ENCODE measurements around the gene KIF26A. TPM values are rescaled to one million over a fixed set of nuclear protein-coding genes. Genes with fewer than 3 reads are reported as not detected.

Gene KIF26A
- total RNA-seq, 2 donors from 2014 or later = 1.1 to 1.6 TPM

DNA sequence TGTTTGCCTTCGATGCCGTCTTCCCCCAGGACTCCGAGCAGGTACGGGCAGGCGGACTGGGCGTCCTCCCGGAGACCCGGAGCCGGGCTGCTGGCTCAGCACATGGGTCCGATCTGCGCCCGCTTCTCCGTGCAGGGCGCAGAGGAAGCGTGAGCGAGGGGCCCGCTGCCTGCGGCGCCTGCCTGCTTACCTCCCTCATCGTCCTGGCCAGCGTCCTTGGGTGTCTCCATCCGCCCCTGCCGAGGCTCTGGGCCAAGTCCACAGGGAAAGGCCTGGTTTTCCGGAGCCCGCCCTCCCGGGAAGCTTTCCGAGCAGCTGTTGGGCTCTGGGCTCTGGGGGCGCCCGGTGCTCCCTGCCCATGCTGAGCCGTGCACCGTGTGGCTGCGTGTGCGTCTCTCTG lies 33.5 kb downstream of the KIF26A start:
- no peak overlapping the region for H3K4me3 Mint-ChIP-seq
- H3K4me1 Mint-ChIP-seq = no peaks in the 10 kb centered on the region
- H3K27ac Mint-ChIP-seq = no peak overlapping the region
- no peak for ATAC-seq (replicated peaks)
- H3K27me3 Mint-ChIP-seq = no peaks in the 10 kb centered on the region
- H3K36me3 Mint-ChIP-seq (ENCODE audit: low read depth) = no peaks in the 10 kb centered on the region
- H3K9me3 Mint-ChIP-seq = no peaks in the 10 kb centered on the region

DNA sequence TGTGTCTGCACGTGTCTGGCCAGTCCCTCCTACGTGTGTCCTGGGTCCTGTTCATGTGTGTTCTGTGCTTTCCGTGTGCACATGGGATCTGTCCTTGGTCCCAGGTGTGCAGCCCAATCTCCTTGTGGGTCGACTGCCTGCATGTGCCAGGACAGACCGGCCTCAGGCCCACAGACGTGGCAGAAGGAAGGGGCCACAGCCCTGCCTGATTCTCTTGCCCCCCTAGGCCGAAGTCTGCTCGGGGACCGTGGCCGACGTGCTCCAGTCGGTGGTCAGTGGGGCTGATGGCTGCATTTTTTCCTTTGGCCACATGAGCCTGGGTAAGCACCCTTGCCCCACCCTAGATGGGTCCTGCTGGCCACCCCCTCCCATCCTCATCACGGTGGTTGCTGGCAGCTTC lies 34.0 kb downstream of the KIF26A start:
- Mint-ChIP-seq H3K36me3 (ENCODE audit: low read depth) (no peaks in the 10 kb centered on the region), H3K9me3 (no peaks in the 10 kb centered on the region), H3K27ac (no peak overlapping the region), H3K27me3 (no peaks in the 10 kb centered on the region), H3K4me1 (no peaks in the 10 kb centered on the region), H3K4me3 (no peak overlapping the region)
- no peak for ATAC-seq (replicated peaks)

DNA sequence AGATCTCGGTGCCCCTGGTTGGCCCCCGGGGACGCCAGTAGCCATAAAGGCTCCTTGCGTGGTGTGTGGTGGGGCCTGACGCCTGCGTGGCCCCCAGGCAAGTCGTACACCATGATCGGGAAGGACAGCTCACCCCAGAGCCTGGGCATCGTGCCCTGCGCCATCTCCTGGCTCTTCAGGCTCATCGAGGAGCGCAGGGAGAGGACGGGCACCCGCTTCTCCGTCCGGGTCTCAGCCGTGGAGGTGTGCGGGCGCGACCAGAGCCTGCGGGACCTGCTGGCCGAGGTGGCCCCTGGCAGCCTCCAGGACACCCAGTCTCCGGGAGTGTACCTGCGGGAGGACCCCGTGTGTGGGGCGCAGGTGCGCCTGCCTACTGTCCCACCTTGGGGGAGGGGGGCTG lies 34.5 kb downstream of the KIF26A start:
- ATAC-seq (replicated peaks) = no peak
- no peaks in the 10 kb centered on the region for H3K36me3 Mint-ChIP-seq (ENCODE audit: low read depth)
- H3K27ac Mint-ChIP-seq = no peak overlapping the region
- H3K9me3 Mint-ChIP-seq = no peaks in the 10 kb centered on the region
- H3K27me3 Mint-ChIP-seq = no peaks in the 10 kb centered on the region
- no peak overlapping the region for H3K4me3 Mint-ChIP-seq
- H3K4me1 Mint-ChIP-seq = no peaks in the 10 kb centered on the region

DNA sequence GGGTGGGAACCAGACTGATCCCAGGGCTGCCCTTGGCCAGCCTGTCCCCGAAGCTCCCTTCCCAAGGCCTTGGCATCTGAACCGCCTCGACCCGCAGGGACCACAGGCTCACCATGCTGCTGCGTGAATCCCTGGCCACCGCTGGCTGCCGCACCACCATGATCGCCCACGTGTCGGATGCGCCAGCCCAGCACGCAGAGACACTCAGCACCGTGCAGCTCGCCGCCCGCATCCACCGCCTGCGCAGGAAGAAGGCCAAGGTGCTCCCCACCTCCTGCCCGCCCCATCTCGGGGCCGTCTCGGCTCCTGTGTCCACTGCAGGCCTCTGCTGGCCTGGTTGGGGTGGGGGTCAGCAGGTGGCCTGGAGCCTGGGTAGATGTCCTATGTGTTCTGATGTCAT lies 35.7 kb downstream of the KIF26A start:
- ATAC-seq (replicated peaks) = no peak
- H3K9me3 Mint-ChIP-seq = no peaks in the 10 kb centered on the region
- H3K4me1 Mint-ChIP-seq = no peaks in the 10 kb centered on the region
- H3K4me3 Mint-ChIP-seq = no peak overlapping the region
- H3K27me3 Mint-ChIP-seq = no peaks in the 10 kb centered on the region
- no peaks in the 10 kb centered on the region for H3K36me3 Mint-ChIP-seq (ENCODE audit: low read depth)
- H3K27ac Mint-ChIP-seq = no peak overlapping the region

DNA sequence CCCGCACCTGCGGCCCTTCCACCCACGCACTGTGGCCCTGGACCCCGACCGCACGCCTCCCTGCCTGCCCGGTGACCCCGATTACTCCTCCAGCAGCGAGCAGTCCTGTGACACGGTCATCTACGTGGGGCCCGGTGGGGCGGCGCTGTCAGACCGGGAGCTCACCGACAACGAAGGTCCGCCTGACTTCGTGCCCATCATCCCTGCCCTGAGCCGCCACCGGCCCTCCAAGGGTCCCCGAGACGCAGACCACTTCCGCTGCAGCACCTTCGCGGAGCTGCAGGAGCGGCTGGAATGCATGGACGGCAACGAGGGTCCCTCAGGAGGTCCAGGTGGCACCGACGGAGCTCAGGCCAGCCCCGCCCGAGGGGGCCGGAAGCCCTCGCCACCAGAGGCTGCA lies 36.7 kb downstream of the KIF26A start:
- H3K4me3 Mint-ChIP-seq = no peak overlapping the region
- H3K9me3 Mint-ChIP-seq = no peaks in the 10 kb centered on the region
- H3K27me3 Mint-ChIP-seq = no peaks in the 10 kb centered on the region
- H3K27ac Mint-ChIP-seq = no peak overlapping the region
- no peak for ATAC-seq (replicated peaks)
- no peaks in the 10 kb centered on the region for H3K4me1 Mint-ChIP-seq
- H3K36me3 Mint-ChIP-seq (ENCODE audit: low read depth) = no peaks in the 10 kb centered on the region

DNA sequence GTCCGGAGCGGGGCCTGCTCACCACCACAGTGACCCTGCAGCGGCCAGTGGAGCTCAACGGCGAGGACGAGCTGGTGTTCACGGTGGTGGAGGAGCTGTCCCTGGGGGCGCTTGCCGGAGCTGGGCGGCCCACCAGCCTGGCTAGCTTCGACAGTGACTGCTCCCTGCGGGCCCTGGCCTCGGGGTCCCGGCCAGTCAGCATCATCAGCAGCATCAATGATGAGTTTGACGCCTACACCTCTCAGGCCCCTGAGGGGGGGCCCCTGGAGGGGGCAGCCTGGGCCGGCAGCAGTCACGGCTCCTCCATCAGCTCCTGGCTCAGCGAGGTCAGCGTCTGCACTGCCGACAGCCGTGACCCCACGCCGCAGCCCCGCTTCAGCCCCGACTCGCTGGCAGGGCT lies 37.4 kb downstream of the KIF26A start:
- Mint-ChIP-seq H3K27ac (no peak overlapping the region), H3K4me3 (no peak overlapping the region), H3K36me3 (ENCODE audit: low read depth) (no peaks in the 10 kb centered on the region), H3K4me1 (no peaks in the 10 kb centered on the region), H3K27me3 (no peaks in the 10 kb centered on the region), H3K9me3 (no peaks in the 10 kb centered on the region)
- no peak for ATAC-seq (replicated peaks)

DNA sequence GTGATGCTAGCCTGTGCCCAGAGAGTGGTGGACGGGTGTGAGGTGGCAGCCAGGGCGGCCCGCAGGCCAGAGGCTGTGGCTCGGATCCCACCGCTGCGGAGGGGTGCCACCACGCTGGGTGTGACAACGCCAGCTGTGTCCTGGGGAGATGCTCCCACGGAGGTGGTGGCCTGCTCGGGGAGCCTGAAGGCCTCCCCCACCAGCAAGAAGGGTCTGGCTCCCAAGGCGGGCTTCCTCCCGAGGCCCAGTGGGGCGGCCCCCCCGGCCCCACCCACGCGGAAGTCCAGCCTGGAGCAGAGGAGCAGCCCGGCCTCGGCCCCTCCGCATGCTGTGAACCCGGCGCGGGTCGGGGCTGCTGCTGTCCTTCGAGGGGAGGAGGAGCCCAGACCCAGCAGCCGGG lies 38.2 kb downstream of the KIF26A start:
- Mint-ChIP-seq H3K27ac (no peak overlapping the region), H3K9me3 (no peaks in the 10 kb centered on the region), H3K4me1 (no peaks in the 10 kb centered on the region), H3K27me3 (no peaks in the 10 kb centered on the region), H3K36me3 (ENCODE audit: low read depth) (no peaks in the 10 kb centered on the region), H3K4me3 (no peak overlapping the region)
- ATAC-seq (replicated peaks) = no peak

DNA sequence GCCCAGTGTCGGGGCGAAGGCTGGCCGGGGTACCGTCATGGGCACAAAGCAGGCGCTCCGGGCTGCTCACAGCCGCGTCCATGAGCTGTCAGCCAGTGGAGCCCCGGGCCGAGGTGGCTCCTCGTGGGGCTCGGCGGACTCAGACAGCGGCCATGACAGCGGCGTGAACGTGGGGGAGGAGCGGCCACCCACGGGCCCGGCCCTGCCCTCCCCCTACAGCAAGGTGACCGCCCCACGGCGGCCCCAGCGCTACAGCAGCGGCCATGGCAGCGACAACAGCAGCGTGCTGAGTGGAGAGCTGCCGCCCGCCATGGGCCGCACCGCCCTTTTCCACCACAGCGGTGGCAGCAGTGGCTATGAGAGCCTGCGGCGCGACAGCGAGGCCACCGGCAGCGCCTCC lies 39.0 kb downstream of the KIF26A start:
- no peaks in the 10 kb centered on the region for H3K9me3 Mint-ChIP-seq
- H3K27ac Mint-ChIP-seq = no peak overlapping the region
- H3K36me3 Mint-ChIP-seq (ENCODE audit: low read depth) = no peaks in the 10 kb centered on the region
- H3K27me3 Mint-ChIP-seq = no peaks in the 10 kb centered on the region
- H3K4me3 Mint-ChIP-seq = no peak overlapping the region
- no peaks in the 10 kb centered on the region for H3K4me1 Mint-ChIP-seq
- no peak for ATAC-seq (replicated peaks)

DNA sequence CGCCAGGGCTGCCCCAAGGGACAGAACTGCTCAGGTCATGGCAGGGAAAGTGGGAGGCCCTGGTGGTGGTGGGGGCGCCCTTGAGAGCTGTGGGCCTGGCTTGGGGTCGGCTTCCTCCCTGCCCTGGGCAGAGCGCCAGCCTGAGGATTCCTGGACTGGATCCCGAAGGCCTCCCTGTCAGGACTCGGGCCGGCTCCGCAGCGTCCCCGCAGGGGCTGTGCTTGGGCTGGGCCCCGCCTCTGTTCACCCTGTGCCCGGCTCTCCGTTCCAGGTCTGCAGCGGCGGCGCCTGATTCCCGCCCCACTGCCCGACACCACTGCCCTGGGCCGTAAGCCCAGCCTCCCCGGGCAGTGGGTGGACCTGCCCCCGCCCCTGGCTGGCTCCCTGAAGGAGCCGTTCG lies 39.9 kb downstream of the KIF26A start:
- no peaks in the 10 kb centered on the region for H3K4me1 Mint-ChIP-seq
- no peaks in the 10 kb centered on the region for H3K9me3 Mint-ChIP-seq
- no peak overlapping the region for H3K27ac Mint-ChIP-seq
- H3K4me3 Mint-ChIP-seq = no peak overlapping the region
- no peak for ATAC-seq (replicated peaks)
- no peaks in the 10 kb centered on the region for H3K36me3 Mint-ChIP-seq (ENCODE audit: low read depth)
- H3K27me3 Mint-ChIP-seq = no peaks in the 10 kb centered on the region

DNA sequence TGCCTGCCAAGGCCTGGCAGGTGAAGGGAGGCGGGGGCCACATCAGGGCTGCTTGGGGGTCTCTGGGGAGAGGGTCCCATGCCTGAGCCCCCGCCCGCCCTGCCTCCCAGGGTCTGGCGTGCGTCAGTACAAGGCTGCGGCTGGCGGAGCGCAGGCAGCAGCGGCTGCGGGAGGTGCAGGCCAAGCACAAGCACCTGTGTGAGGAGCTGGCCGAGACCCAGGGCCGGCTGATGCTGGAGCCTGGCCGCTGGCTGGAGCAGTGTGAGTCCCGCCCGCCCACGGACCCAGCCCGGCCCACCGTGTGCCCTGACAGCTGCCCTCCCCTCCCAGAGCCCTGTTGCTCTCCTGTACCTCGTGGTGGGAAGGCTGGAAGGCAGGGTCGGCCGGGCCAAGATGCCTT lies 40.7 kb downstream of the KIF26A start:
- no peak for ATAC-seq (replicated peaks)
- H3K36me3 Mint-ChIP-seq (ENCODE audit: low read depth) = no peaks in the 10 kb centered on the region
- no peaks in the 10 kb centered on the region for H3K27me3 Mint-ChIP-seq
- H3K4me1 Mint-ChIP-seq = no peaks in the 10 kb centered on the region
- H3K9me3 Mint-ChIP-seq = no peaks in the 10 kb centered on the region
- H3K27ac Mint-ChIP-seq = no peak overlapping the region
- no peak overlapping the region for H3K4me3 Mint-ChIP-seq

DNA sequence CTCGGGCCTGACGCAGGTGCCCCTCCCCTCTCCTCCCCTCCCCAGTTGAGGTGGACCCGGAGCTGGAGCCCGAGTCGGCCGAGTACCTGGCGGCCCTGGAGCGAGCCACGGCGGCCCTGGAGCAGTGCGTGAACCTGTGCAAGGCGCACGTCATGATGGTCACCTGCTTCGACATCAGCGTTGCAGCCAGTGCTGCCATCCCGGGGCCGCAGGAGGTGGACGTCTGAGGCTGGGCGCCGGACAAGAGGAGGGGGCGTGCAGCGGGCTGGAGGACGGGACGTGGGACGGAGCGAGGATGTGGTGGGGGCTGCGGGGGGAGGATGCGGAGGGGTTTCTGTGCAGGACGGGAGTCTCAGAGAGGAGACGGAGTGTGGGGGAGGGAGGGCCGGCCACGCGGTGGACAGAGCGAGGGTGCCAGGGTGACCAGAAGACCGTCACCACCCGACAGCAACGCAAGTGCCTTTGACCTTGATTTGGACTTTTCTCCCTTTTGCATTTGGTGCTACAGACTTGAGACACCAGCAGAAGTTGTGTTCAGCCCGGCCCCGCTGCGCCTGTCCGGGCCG lies 41.3 kb downstream of the KIF26A start:
- H3K4me3 Mint-ChIP-seq = no peak overlapping the region
- no peak overlapping the region for H3K27ac Mint-ChIP-seq
- no peak for ATAC-seq (replicated peaks)
- no peaks in the 10 kb centered on the region for H3K4me1 Mint-ChIP-seq
- H3K9me3 Mint-ChIP-seq = no peaks in the 10 kb centered on the region
- H3K36me3 Mint-ChIP-seq (ENCODE audit: low read depth) = no peaks in the 10 kb centered on the region
- H3K27me3 Mint-ChIP-seq = no peaks in the 10 kb centered on the region

DNA sequence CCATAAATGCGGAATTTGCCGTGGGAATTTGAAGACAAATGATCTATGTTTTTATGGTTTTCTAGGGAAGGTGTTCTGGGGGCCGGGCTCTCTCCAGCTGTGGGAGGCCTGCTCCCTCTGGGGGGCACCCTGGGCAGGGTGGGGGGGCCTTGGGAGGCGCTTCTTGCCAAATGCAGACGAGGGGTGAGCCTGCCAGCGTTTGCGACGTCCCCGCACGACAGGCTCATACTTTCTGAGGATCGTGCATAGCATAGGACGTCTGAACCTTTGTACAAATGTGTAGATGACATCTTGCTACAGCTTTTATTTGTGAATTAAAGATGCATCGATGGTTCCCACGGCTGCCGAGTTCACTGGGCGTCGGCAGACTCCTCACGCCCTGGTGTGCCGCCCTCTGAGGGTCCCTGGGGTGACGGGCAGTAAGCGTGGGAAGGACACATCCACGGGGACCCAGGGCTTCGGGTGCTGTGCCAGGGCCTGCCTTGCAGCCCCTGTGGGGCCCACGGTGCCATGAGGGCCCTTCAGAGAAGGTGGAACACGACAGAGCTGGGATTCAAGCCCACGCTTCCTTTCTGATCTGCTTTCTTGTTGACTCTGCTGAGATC lies 42.3 kb downstream of the KIF26A start:
- H3K27ac Mint-ChIP-seq = no peak overlapping the region
- no peak overlapping the region for H3K4me3 Mint-ChIP-seq
- H3K27me3 Mint-ChIP-seq = no peaks in the 10 kb centered on the region
- ATAC-seq (replicated peaks) = no peak
- no peaks in the 10 kb centered on the region for H3K9me3 Mint-ChIP-seq
- H3K4me1 Mint-ChIP-seq = no peaks in the 10 kb centered on the region
- H3K36me3 Mint-ChIP-seq (ENCODE audit: low read depth) = no peaks in the 10 kb centered on the region

DNA sequence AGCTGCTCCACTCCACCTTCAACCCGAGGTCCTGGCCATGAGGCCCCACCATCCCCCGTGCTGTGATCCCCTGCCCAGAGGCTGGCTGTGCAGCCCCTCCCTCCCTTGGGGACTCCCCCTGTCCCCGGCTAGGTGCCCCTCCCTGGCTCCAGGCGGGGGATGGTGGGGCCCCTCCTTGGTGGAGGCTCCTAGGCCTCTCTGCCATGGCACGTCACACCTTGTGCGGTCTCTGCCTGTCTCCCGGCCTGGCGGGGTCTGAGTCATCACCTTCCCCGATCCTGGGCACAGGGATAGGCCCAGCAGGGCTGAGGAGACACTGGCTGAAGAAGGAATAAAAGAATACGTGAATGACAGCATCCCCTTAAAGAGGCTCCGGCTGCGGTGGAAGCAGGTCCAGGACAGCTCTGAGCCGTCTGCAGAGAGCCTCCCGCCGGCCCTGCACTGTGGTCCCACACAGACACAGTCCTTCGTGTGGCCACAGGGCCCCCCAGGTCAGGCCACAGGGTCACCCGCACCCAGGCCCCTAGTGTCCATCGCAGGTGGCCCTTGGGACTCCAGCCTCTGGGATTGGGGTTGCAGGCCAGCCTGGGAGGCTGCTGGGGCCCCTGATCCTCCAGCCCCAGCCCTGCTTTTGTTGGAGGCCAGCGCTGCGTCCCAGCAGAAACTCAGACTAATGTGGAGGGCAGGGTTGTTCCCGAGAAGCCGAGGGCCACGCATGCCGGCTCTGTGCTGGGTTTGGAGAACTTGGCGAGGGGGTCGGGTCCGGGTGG lies 43.6 kb downstream of the KIF26A start:
- no peaks in the 10 kb centered on the region for H3K36me3 Mint-ChIP-seq (ENCODE audit: low read depth)
- no peak for ATAC-seq (replicated peaks)
- H3K27me3 Mint-ChIP-seq = no peaks in the 10 kb centered on the region
- H3K4me3 Mint-ChIP-seq = no peak overlapping the region
- no peak overlapping the region for H3K27ac Mint-ChIP-seq
- H3K4me1 Mint-ChIP-seq = no peaks in the 10 kb centered on the region
- H3K9me3 Mint-ChIP-seq = no peaks in the 10 kb centered on the region

DNA sequence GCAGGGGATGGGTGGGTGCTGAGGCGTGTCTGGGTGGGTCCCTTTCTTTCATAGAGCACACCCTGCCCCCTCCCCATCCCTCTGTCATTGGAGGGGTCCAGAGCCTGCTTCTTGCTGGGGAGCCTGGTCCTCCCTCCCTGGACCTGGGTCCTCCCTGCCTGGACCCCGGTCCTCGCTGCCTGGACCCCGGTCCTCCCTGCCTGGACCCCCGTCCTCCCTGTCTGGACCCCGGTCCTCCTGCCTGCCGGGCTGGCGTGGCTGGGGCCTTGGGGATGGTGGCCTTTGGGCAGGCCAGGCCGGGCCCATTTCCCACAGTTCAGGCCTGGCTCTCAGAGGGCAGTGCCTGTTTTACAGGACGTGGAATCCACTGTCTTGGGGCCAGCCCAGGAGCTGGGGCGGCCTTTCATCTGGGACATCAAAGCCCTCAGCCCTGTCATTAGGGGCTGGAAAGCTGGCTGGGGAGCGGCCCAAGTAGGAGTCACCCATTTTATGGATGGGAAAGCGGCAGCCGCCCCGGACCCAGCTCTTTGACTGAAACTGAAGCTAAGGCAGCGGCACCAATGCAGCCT lies 44.6 kb downstream of the KIF26A start:
- no peak for ATAC-seq (replicated peaks)
- no peaks in the 10 kb centered on the region for H3K36me3 Mint-ChIP-seq (ENCODE audit: low read depth)
- H3K9me3 Mint-ChIP-seq = no peaks in the 10 kb centered on the region
- H3K4me3 Mint-ChIP-seq = no peak overlapping the region
- no peaks in the 10 kb centered on the region for H3K4me1 Mint-ChIP-seq
- H3K27me3 Mint-ChIP-seq = no peaks in the 10 kb centered on the region
- no peak overlapping the region for H3K27ac Mint-ChIP-seq

DNA sequence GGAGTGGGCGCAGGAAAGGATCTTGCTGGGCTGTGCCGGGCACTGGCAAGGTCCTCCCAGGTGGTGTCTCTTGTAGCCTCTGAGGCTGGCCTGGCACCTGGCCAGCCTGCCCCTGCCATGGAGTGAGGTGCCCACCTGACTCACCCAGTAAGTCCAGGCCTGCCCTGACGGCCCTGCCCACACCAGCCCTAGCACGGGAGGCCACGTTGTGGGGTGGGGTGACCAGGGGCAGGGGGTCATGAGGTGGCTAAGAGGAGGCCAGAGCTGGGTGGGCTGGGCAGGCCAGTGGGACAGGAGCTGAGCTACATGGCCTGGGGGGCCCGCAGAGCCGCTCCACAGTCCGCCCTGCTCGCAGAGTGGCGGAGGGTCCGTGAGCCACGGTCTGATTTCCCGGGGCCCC lies 45.4 kb downstream of the KIF26A start:
- no peaks in the 10 kb centered on the region for H3K36me3 Mint-ChIP-seq (ENCODE audit: low read depth)
- H3K27me3 Mint-ChIP-seq = no peaks in the 10 kb centered on the region
- H3K4me3 Mint-ChIP-seq = no peak overlapping the region
- ATAC-seq (replicated peaks) = no peak
- no peak overlapping the region for H3K27ac Mint-ChIP-seq
- H3K4me1 Mint-ChIP-seq = no peaks in the 10 kb centered on the region
- H3K9me3 Mint-ChIP-seq = no peaks in the 10 kb centered on the region

Data from activated T-helper 17 cell treated with anti-CD3 and anti-CD28 coated beads, Interleukin-2, amount 50 U/mL, for 72 hours (primary cell).